H9 (cell line): ENCODE data around the gene ZNF865. TPM values are rescaled to one million over a fixed set of nuclear protein-coding genes. Genes with fewer than 3 reads are reported as not detected.

Source experiments
- DNase-seq: peaks from one replicate; pipeline ENCODE4 v3.0.0-alpha.2; 2017
- H2AFZ ChIP-seq: one replicate; pipeline ENCODE4 v1.6.1; 2013; ENCODE audit warnings: mild to moderate bottlenecking, low read length, control low read depth, moderate library complexity
- H2AK5ac ChIP-seq: 2 replicates; pipeline ENCODE4 v1.6.1; 2013; ENCODE audit warnings: low read length, control low read depth, mixed read lengths; ENCODE audit not compliant: insufficient read length
- H2BK120ac ChIP-seq: one replicate; pipeline ENCODE4 v1.6.1; 2013; ENCODE audit warnings: low read depth, mild to moderate bottlenecking, low read length, control low read depth, inconsistent platforms; ENCODE audit not compliant: poor library complexity, severe bottlenecking
- H2BK12ac ChIP-seq: 2 replicates; pipeline ENCODE4 v1.6.1; 2013; ENCODE audit warnings: low read length, control low read depth, mixed read lengths, low read depth; ENCODE audit not compliant: insufficient read length
- H2BK15ac ChIP-seq: 2 replicates; pipeline ENCODE4 v1.6.1; 2013; ENCODE audit warnings: low read depth, low read length, control low read depth
- H2BK20ac ChIP-seq: one replicate; pipeline ENCODE4 v1.6.1; 2013; ENCODE audit warnings: low read depth, mild to moderate bottlenecking, low read length, control low read depth, inconsistent platforms; ENCODE audit not compliant: poor library complexity, severe bottlenecking
- H2BK5ac ChIP-seq: 2 replicates; pipeline ENCODE4 v1.6.1; 2013; ENCODE audit warnings: low read length, control low read depth, mixed read lengths; ENCODE audit not compliant: insufficient read length
- H3K14ac ChIP-seq: 2 replicates; pipeline ENCODE4 v1.6.1; 2013; ENCODE audit warnings: low read length, control low read depth; ENCODE audit not compliant: insufficient read depth
- H3K18ac ChIP-seq: 2 replicates; pipeline ENCODE4 v1.6.1; 2013; ENCODE audit warnings: low read depth, mild to moderate bottlenecking, mixed read lengths, low read length, control low read depth; ENCODE audit not compliant: insufficient read length
- H3K23ac ChIP-seq: 2 replicates; pipeline ENCODE4 v1.6.1; 2013; ENCODE audit warnings: low read length, control low read depth, mixed read lengths, low read depth; ENCODE audit not compliant: insufficient read length
- H3K23me2 ChIP-seq: 2 replicates; pipeline ENCODE4 v1.6.1; 2013; ENCODE audit warnings: low read depth, mild to moderate bottlenecking, mixed read lengths, low read length, control low read depth; ENCODE audit not compliant: insufficient read length, poor library complexity, severe bottlenecking
- H3K27ac ChIP-seq: 2 replicates; pipeline ENCODE4 v1.5.1; 2013; ENCODE audit warnings: low read length, control low read depth, mixed read lengths, low read depth; ENCODE audit not compliant: insufficient read length
- H3K27me3 ChIP-seq: 2 replicates; pipeline ENCODE4 v1.6.1; 2013; ENCODE audit warnings: low read length, control low read depth, inconsistent platforms; ENCODE audit not compliant: insufficient read depth
- H3K4ac ChIP-seq: 2 replicates; pipeline ENCODE4 v1.6.1; 2013; ENCODE audit warnings: low read depth, mild to moderate bottlenecking, control low read depth, inconsistent platforms, low read length, moderate library complexity
- H3K4me1 ChIP-seq: 2 replicates; pipeline ENCODE4 v1.6.1; 2013; ENCODE audit warnings: low read length, control low read depth, inconsistent platforms; ENCODE audit not compliant: insufficient read depth
- H3K4me2 ChIP-seq: 2 replicates; pipeline ENCODE4 v1.6.1; 2013; ENCODE audit warnings: low read length, control low read depth, mixed read lengths; ENCODE audit not compliant: insufficient read length, insufficient read depth
- H3K56ac ChIP-seq: 2 replicates; pipeline ENCODE4 v1.6.1; 2013; ENCODE audit warnings: low read depth, mild to moderate bottlenecking, mixed read lengths, low read length, control low read depth; ENCODE audit not compliant: insufficient read length
- H3K79me1 ChIP-seq: 2 replicates; pipeline ENCODE4 v1.6.1; 2013; ENCODE audit warnings: low read depth, mild to moderate bottlenecking, moderate library complexity, low read length, control low read depth, inconsistent platforms; ENCODE audit not compliant: insufficient read depth, poor library complexity, severe bottlenecking
- H3K79me2 ChIP-seq: 2 replicates; pipeline ENCODE4 v1.6.1; 2013; ENCODE audit warnings: low read length, control low read depth, inconsistent platforms; ENCODE audit not compliant: insufficient read depth
- H3K9ac ChIP-seq: 2 replicates; pipeline ENCODE4 v1.6.1; 2013; ENCODE audit warnings: low read length, control low read depth, mixed read lengths; ENCODE audit not compliant: insufficient read length; ENCODE audit errors: extremely low read depth
- H3K9me3 ChIP-seq: one replicate; pipeline ENCODE4 v1.6.1; 2013; ENCODE audit warnings: low read depth, low read length, inconsistent platforms; ENCODE audit not compliant: control insufficient read depth
- H3T11ph ChIP-seq: one replicate; pipeline ENCODE4 v1.6.1; 2013; ENCODE audit warnings: mild to moderate bottlenecking, low read length, control low read depth, inconsistent platforms
- H4K20me1 ChIP-seq: one replicate; pipeline ENCODE4 v1.6.1; 2013; ENCODE audit not compliant: control insufficient read depth, insufficient read length, insufficient read depth
- H4K5ac ChIP-seq: 2 replicates; pipeline ENCODE4 v1.6.1; 2013; ENCODE audit warnings: low read depth, mild to moderate bottlenecking, mixed read lengths, low read length, control low read depth; ENCODE audit not compliant: insufficient read length
- H4K8ac ChIP-seq: replicated peaks from 2 replicates; pipeline ENCODE4 v1.6.1; 2013; ENCODE audit warnings: low read length, control low read depth, mixed read lengths, low read depth; ENCODE audit not compliant: insufficient read length
- H4K91ac ChIP-seq: 2 replicates; pipeline ENCODE4 v1.6.1; 2013; ENCODE audit warnings: low read depth, mild to moderate bottlenecking, moderate library complexity, mixed read lengths, low read length, control low read depth; ENCODE audit not compliant: insufficient read length
- H3K27ac Mint-ChIP-seq, 3 experiments: 2 replicates in 2 of 3; 3 replicates in 1 of 3; pipeline ENCODE4 v1.8.0; 2020 to 2021; ENCODE audit warnings: mixed read lengths in 3 of 3, mild to moderate bottlenecking in 1 of 3, moderate library complexity in 1 of 3
- H3K27me3 Mint-ChIP-seq: 2 replicates; pipeline ENCODE4 v1.8.0; 2021; ENCODE audit warnings: low read depth, mild to moderate bottlenecking, moderate library complexity, mixed read lengths
- H3K36me3 Mint-ChIP-seq, 3 experiments: 2 replicates in 2 of 3; 3 replicates in 1 of 3; pipeline ENCODE4 v1.8.0; 2020 to 2021; ENCODE audit warnings: low read depth in 3 of 3, mixed read lengths in 3 of 3; ENCODE audit not compliant: insufficient read depth in 1 of 3
- H3K4me1 Mint-ChIP-seq, 2 experiments: 2 replicates each; pipeline ENCODE4 v1.8.0; 2020; ENCODE audit warnings: mixed read lengths in 2 of 2
- H3K4me3 Mint-ChIP-seq, 2 experiments: 2 replicates in 1 of 2; 3 replicates in 1 of 2; pipeline ENCODE4 v1.8.0; 2020 to 2021; ENCODE audit warnings: mild to moderate bottlenecking in 2 of 2, mixed read lengths in 2 of 2, moderate library complexity in 1 of 2
- H3K9me3 Mint-ChIP-seq, 2 experiments: 2 replicates in 1 of 2; 3 replicates in 1 of 2; pipeline ENCODE4 v1.8.0; 2020; ENCODE audit warnings: mild to moderate bottlenecking in 2 of 2, mixed read lengths in 2 of 2, moderate library complexity in 1 of 2
- CTCF ChIP-seq: fragments of 200-600 bp; sonication (generic); conservative IDR thresholded peaks from 3 replicates; pipeline ENCODE4 v1.8.0; 2021; ENCODE audit warnings: antibody characterized with exemption, mild to moderate bottlenecking
- WGBS: extraction: QIAGEN DNeasy Blood & Tissue Kit; methylation state at CpG from one replicate; pipeline ENCODE4 v1.1.7; 2013; ENCODE audit warnings: missing lambda C conversion rate, low lambda C conversion rate, mixed read lengths; ENCODE audit not compliant: insufficient read length; ENCODE audit errors: extremely low coverage; 5-methylcytosine and 5-hydroxymethylcytosine counted together
- total RNA-seq: library from RNA; stranded (reverse); gene quantifications from 2 replicates; pipeline ENCODE4 v1.2.1, GENCODE V29; 2021

Gene ZNF865
- total RNA-seq, 1 experiment from 2014 or later = 14.3 TPM

GRCh38 chr19:55563261-55563690, 42.2 kb upstream of the ZNF865 start:
- H3T11ph ChIP-seq = no peak overlapping the region
- Mint-ChIP-seq H3K27me3 (peaks cover 32% of the 10 kb centered on the region), H3K27ac (peak overlapping the region in 1 of 3 experiments; percentile 63; a peak in 2 of 7 replicates), H3K36me3 (no peaks in the 10 kb centered on the region), H3K4me3 (0 out of 5 replicates have a peak overlapping the region, but pooled peaks of 1 of the 2 experiments have one; percentile 44), H3K9me3 (peaks cover 0 to 2% of the 10 kb centered on the region in 2 experiments; a peak in 3 of 5 replicates), H3K4me1 (peaks cover 0 to 8% of the 10 kb centered on the region in 2 experiments; a peak in 2 of 4 replicates)
- no peaks in the 10 kb centered on the region for H3K9me3 ChIP-seq
- H2AFZ ChIP-seq = no peak overlapping the region
- no peak for TF ChIP-seq CTCF
- no peak overlapping the region for H3K27ac ChIP-seq
- H2BK120ac ChIP-seq = no peak overlapping the region
- H3K18ac ChIP-seq = no peak overlapping the region
- no peaks in the 10 kb centered on the region for H3K79me2 ChIP-seq
- no peak overlapping the region for H2BK15ac ChIP-seq
- H4K20me1 ChIP-seq = no peaks in the 10 kb centered on the region
- no peak overlapping the region for H3K23ac ChIP-seq
- H3K27me3 ChIP-seq = no peaks in the 10 kb centered on the region
- WGBS = no CpG with 5 or more reads among the region's 12 CpGs
- no peak overlapping the region for H4K8ac ChIP-seq
- no peak overlapping the region; the same call in 1 of the 2 replicates for H3K14ac ChIP-seq
- no peaks in the 10 kb centered on the region for H3K4me1 ChIP-seq
- no peak overlapping the region for H2BK20ac ChIP-seq
- no peak overlapping the region for H3K56ac ChIP-seq
- H3K4me2 ChIP-seq = no peak overlapping the region
- no peak overlapping the region for H4K91ac ChIP-seq
- H2BK12ac ChIP-seq = no peak overlapping the region
- no peaks in the 10 kb centered on the region for H3K79me1 ChIP-seq
- no peak overlapping the region for H3K4ac ChIP-seq
- no peak overlapping the region for H4K5ac ChIP-seq
- H3K23me2 ChIP-seq = no peaks in the 10 kb centered on the region
- H3K9ac ChIP-seq = no peak overlapping the region
- no peak for DNase-seq
- H2AK5ac ChIP-seq = no peak overlapping the region
- no peak overlapping the region for H2BK5ac ChIP-seq
